Activated B cell treated with CpG ODN at 0.5 μM for 24 hours (primary cell): Measurements from ENCODE around the gene WNT4. TPM values are rescaled to one million over a fixed set of nuclear protein-coding genes. Genes with fewer than 3 reads are reported as not detected.

Experiments
- ATAC-seq: fragments of 200-7000 bp; cut with Tn5 transposase; one replicate; pipeline ENCODE4 v1.10.0; 2021; ENCODE audit warnings: low read depth, mild to moderate bottlenecking, moderate library complexity
- CTCF ChIA-PET: fragments of 350-600 bp; sonication (Branson Sonifier 250); formaldehyde crosslinking; loops from one replicate; lab custom pipeline; 2021; ENCODE audit warnings: antibody characterized with exemption; lab: Charles Lee
- POLR2A ChIA-PET: fragments of 350-600 bp; sonication (Branson Sonifier 250); formaldehyde crosslinking; loops from one replicate; lab custom pipeline; 2021; ENCODE audit warnings: antibody characterized with exemption; lab: Charles Lee
- DNase-seq: peaks from one replicate; pipeline ENCODE4 v3.0.0; 2022
- H3K27ac Mint-ChIP-seq: one replicate; pipeline ENCODE4 v1.8.0; 2020; ENCODE audit warnings: mixed read lengths
- H3K27me3 Mint-ChIP-seq: one replicate; pipeline ENCODE4 v1.8.0; 2021; ENCODE audit warnings: mixed read lengths
- H3K36me3 Mint-ChIP-seq: one replicate; pipeline ENCODE4 v1.8.0; 2021; ENCODE audit warnings: low read depth, mixed read lengths
- H3K4me1 Mint-ChIP-seq: one replicate; pipeline ENCODE4 v1.8.0; 2021; ENCODE audit warnings: mixed read lengths
- H3K4me3 Mint-ChIP-seq: one replicate; pipeline ENCODE4 v1.8.0; 2020; ENCODE audit warnings: mild to moderate bottlenecking, mixed read lengths
- H3K9me3 Mint-ChIP-seq: one replicate; pipeline ENCODE4 v1.8.0; 2020; ENCODE audit warnings: mixed read lengths
- intact Hi-C: fragments of 100-400 bp; cut with micrococcal nuclease; formaldehyde crosslinking; loops from one replicate; pipeline ENCODE4 v1.15.1; 2024
- total RNA-seq: library from RNA; stranded (reverse); gene quantifications from 2 replicates; pipeline ENCODE4 v1.2.3, GENCODE V29; 2022
- TF ChIP-seq, protein P1 (sequence below): fragments of 200-600 bp; IDR thresholded peaks from one replicate; pipeline ENCODE4 v1.8.0; 2022; ENCODE audit warnings: antibody characterized with exemption, mild to moderate bottlenecking

WNT4 gene
- total RNA-seq, 1 donor from 2014 or later = 7.9 TPM

DNA sequence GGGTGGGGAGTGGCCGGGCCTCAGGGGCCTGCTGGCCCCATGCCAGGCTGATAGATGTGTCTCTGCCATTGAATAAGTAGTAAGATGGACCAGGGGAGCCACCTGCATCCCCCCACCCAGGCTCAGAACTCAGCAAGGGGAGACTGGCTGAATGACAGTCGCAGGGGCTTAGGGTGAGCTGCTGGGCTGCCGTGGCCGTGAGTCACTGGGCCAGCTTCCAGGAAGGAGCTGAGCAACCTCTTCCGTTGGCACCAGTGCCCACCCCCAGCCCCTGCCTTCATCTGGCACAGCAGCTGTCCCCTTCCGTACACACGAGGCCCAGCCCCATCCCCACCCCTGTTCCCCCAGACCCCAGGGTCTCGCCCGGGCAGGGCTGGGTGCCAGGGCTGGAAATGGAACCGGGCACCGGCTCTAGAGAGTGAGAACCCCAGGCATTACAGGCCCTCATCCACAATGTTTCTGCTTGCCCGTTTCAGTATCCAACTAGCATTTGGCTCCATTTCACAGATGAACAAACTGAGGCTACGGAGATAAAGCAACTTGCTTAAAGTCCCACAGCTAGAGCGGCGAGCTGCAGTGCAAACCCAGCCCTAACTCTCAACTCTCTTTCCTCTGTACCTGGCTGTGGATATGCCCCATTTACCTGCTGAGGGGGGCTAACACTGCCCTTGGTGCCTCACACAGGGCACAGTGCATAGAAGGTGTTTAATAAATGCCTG lies 10.2 kb downstream of the WNT4 start:
- ChIA-PET POLR2A (no interaction called here), CTCF (interaction anchor here (0.6 to 2.9 kb wide), 4 partner anchors 9 to 509 kb away, joined by 3 to 14 read pairs (median 3); no protein-coding TSS in a partner anchor)
- Mint-ChIP-seq H3K27ac (no peak overlapping the region), H3K4me1 (peaks cover 3% of the 10 kb centered on the region), H3K27me3 (no peaks in the 10 kb centered on the region), H3K4me3 (no peak overlapping the region), H3K36me3 (no peaks in the 10 kb centered on the region), H3K9me3 (no peaks in the 10 kb centered on the region)
- no peak for ATAC-seq
- intact Hi-C loops = loop anchor here (1.0 kb wide), 3 partner anchors 144 to 284 kb away; no protein-coding TSS in a partner anchor
- TF ChIP-seq, protein P1, sequence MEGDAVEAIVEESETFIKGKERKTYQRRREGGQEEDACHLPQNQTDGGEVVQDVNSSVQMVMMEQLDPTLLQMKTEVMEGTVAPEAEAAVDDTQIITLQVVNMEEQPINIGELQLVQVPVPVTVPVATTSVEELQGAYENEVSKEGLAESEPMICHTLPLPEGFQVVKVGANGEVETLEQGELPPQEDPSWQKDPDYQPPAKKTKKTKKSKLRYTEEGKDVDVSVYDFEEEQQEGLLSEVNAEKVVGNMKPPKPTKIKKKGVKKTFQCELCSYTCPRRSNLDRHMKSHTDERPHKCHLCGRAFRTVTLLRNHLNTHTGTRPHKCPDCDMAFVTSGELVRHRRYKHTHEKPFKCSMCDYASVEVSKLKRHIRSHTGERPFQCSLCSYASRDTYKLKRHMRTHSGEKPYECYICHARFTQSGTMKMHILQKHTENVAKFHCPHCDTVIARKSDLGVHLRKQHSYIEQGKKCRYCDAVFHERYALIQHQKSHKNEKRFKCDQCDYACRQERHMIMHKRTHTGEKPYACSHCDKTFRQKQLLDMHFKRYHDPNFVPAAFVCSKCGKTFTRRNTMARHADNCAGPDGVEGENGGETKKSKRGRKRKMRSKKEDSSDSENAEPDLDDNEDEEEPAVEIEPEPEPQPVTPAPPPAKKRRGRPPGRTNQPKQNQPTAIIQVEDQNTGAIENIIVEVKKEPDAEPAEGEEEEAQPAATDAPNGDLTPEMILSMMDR = no peak
- no peak for DNase-seq

DNA sequence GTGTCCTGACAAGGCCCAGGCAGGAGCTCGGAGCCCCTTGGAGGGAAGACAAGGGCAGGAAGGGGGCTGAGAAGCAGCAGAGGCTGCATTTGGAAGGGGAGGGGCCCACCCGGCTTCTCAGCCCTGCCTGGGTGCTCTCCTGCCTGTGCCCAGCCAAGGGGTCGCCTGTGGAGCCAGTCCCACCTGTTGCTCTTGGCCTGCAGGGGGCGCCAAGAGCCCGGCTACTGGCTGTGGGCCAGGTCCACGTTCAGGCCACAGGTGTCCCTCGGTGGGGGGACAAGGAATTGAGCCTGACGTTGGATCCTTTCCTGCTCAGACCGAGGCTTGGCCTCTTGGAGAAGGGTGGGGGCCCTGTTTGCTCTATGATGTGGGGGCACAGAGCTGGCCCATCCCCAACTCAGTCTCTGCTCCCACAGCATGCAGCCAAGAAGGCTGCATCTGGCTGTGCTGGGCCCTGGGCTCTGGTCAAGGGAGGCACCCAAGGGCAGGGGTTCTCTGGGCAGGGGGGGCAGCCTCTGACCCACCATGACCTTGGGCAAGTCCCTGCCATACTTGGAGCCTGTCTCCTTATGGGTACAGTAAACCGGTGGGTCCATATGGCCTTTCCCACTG lies 10.9 kb downstream of the WNT4 start:
- no peak overlapping the region for H3K4me3 Mint-ChIP-seq
- DNase-seq (peak; percentile 66), ATAC-seq (peak; percentile 64)
- CTCF ChIA-PET = interaction anchor here (0.6 to 2.9 kb wide), 10 partner anchors 8 to 510 kb away, joined by 3 to 14 read pairs (median 3); no protein-coding TSS in a partner anchor
- no peaks in the 10 kb centered on the region for H3K4me1 Mint-ChIP-seq
- TF ChIP-seq, protein P1 = peak; percentile 73
- no peak overlapping the region for H3K27ac Mint-ChIP-seq
- intact Hi-C loops = loop anchor here (1.0 kb wide), 3 partner anchors 144 to 284 kb away; no protein-coding TSS in a partner anchor
- no peaks in the 10 kb centered on the region for H3K36me3 Mint-ChIP-seq
- H3K9me3 Mint-ChIP-seq = no peaks in the 10 kb centered on the region
- no peaks in the 10 kb centered on the region for H3K27me3 Mint-ChIP-seq
- POLR2A ChIA-PET = no interaction called here

DNA sequence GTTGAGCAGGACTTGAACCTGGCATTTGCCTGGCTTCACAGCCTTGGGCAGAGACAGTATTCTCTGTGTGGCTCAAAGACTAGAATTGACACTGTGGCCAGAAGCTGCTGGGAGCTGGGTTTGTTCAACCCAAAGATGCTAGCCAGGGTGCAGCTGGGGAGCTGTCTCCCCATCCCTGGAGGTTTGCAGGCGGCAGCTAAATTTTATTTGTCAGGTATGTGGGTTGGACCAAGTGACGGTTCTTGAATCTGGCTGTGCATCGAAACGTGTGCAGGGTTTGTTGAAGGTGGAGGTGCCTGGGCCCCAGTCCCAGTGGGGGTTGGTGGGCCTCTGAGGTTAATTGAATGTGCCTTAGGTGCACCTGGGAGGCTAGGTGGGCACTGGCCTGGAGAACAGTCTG lies 11.8 kb downstream of the WNT4 start:
- intact Hi-C loops = no loop called here
- CTCF ChIA-PET = interaction anchor here (0.9 to 2.9 kb wide), 8 partner anchors 11 to 511 kb away, joined by 3 to 14 read pairs (median 4); no protein-coding TSS in a partner anchor
- POLR2A ChIA-PET = no interaction called here
- H3K4me3 Mint-ChIP-seq = no peak overlapping the region
- no peak overlapping the region for H3K27ac Mint-ChIP-seq
- TF ChIP-seq, protein P1 = no peak
- DNase-seq = no peak
- ATAC-seq = no peak
- no peaks in the 10 kb centered on the region for H3K9me3 Mint-ChIP-seq
- H3K4me1 Mint-ChIP-seq = no peaks in the 10 kb centered on the region
- H3K36me3 Mint-ChIP-seq = peaks cover under 1% of the 10 kb centered on the region
- H3K27me3 Mint-ChIP-seq = no peaks in the 10 kb centered on the region

DNA sequence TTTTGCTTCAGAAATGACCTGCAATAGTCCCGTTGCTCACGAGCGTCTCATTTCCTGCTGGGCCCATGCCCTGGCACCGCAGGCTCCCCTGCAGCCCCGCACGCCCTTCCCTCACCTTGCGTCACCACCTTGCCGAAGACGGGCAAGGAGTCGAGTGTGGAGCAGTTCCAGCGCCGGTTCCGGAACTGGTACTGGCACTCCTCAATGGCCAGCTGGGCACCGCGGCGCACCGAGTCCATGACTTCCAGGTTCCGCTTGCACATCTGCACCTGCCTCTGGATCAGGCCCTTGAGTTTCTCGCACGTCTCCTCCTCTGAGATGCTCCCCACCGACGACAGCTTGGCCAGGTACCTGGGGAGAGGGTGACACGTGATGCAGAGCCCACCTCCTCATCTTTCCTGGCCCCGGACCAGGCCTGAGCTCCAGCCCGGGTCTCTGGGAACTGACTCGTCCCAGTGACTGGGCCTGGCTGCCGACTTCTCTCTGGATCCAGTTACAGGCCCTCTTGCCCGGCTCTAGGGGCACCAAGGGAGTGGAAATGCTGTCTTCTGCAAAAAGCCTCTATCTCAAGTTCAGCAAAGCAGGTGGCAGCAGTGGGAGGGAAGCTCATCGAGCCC lies 13.3 kb downstream of the WNT4 start:
- ChIA-PET CTCF (interaction anchor here (1.6 kb wide), 1 partner anchor 12 kb away, joined by 3 read pairs; no protein-coding TSS in a partner anchor), POLR2A (no interaction called here)
- no peak overlapping the region for H3K4me3 Mint-ChIP-seq
- H3K27me3 Mint-ChIP-seq = no peaks in the 10 kb centered on the region
- no peaks in the 10 kb centered on the region for H3K4me1 Mint-ChIP-seq
- DNase-seq = no peak
- no peak overlapping the region for H3K27ac Mint-ChIP-seq
- ATAC-seq = no peak
- intact Hi-C loops = no loop called here
- TF ChIP-seq, protein P1 = no peak
- peaks cover 2% of the 10 kb centered on the region for H3K36me3 Mint-ChIP-seq
- no peaks in the 10 kb centered on the region for H3K9me3 Mint-ChIP-seq

DNA sequence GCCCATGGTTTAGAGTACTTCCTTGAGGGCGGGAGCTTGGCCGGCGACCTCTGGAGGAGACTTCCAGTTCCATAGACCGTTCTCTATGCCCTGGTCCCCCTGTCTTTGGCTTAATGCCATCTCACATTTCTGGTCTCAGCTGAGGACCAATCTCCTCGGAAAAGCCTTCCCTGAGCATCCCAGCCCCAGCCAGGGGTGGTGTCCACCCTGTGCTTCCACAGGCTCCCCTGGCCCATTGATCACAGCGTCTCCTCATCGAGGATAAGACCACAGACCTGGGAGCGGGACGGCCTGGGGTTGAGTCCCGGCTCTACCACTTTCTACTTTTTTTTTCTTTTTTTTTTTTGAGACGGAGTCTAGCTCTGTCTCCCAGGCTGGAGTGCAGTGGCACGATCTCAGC lies 14.5 kb downstream of the WNT4 start:
- no peaks in the 10 kb centered on the region for H3K27me3 Mint-ChIP-seq
- no peaks in the 10 kb centered on the region for H3K4me1 Mint-ChIP-seq
- H3K9me3 Mint-ChIP-seq = no peaks in the 10 kb centered on the region
- peaks cover 2% of the 10 kb centered on the region for H3K36me3 Mint-ChIP-seq
- H3K4me3 Mint-ChIP-seq = no peak overlapping the region
- CTCF ChIA-PET = no interaction called here
- DNase-seq = no peak
- intact Hi-C loops = no loop called here
- TF ChIP-seq, protein P1 = no peak
- no peak overlapping the region for H3K27ac Mint-ChIP-seq
- no peak for ATAC-seq
- POLR2A ChIA-PET = no interaction called here
